Adrenal gland (tissue), 12 donors: ENCODE data around the gene SEC22C. TPM values are rescaled to one million over a fixed set of nuclear protein-coding genes. Genes with fewer than 3 reads are reported as not detected.

Experiments used
- DNase-seq, 7 donors: peaks; one replicate each; pipeline ENCODE4 v3.0.0-alpha.2; 2019 to 2020
- H3K27ac ChIP-seq, 5 donors: fragments of 200-600 bp; sonication (generic) in 4 of 5; 1 replicate in 3 of 5; 2 replicates in 2 of 5; pipeline versions ENCODE4 v1.5.1 to v1.8.0; 2016 to 2020; ENCODE audit warnings: mild to moderate bottlenecking in 1 of 5
- H3K27me3 ChIP-seq: fragments of 200-600 bp; 2 replicates; pipeline ENCODE4 v1.8.0; 2021
- H3K36me3 ChIP-seq, 2 donors: fragments of 200-600 bp; replicated peaks in 1 of 2; 1 replicate in 1 of 2; 2 replicates in 1 of 2; pipeline versions ENCODE4 v1.5.1 to v1.8.0; 2018 to 2022
- H3K4me1 ChIP-seq, 2 donors: fragments of 200-600 bp; replicated peaks in 1 of 2; 1 replicate in 1 of 2; 2 replicates in 1 of 2; pipeline versions ENCODE4 v1.5.1 to v1.8.0; 2018 to 2021
- H3K4me3 ChIP-seq, 4 donors: fragments of 200-600 bp; sonication (generic) in 3 of 4; one replicate each; pipeline ENCODE4 v1.5.1; 2016 to 2018
- H3K9me3 ChIP-seq, 3 donors: fragments of 200-600 bp; sonication (generic) in 1 of 3; replicated peaks in 1 of 3; 1 replicate in 2 of 3; 2 replicates in 1 of 3; pipeline versions ENCODE4 v1.5.1 to v1.8.0; 2016 to 2021
- POLR2A ChIP-seq, 2 donors: fragments of 450-650 bp; IDR thresholded peaks; one replicate each; pipeline ENCODE4 v1.6.1; 2017; ENCODE audit warnings: antibody characterized with exemption in 2 of 2, mild to moderate bottlenecking in 2 of 2, moderate library complexity in 1 of 2
- WGBS, 4 donors: extraction: QIAGEN DNeasy Blood & Tissue Kit in 2 of 4; methylation state at CpG; one replicate each; pipeline versions ENCODE4 v1.1.5 to v1.1.7; 2013 to 2017; 5-methylcytosine and 5-hydroxymethylcytosine counted together
- intact Hi-C, 2 donors: fragments of 100-400 bp; cut with DNase I; formaldehyde crosslinking; loops; one replicate each; pipeline versions ENCODE4 v1.14.1 to v1.15.0; 2022 to 2023
- polyA plus RNA-seq, 3 donors: library from polyadenylated mRNA; stranded (reverse); fragments of 200-250 nt in 2 of 3; fragments of 350-450 nt in 1 of 3; fragmentation: Illumina TruSeq in 1 of 3; extraction: RNeasy Lipid Tissue Mini Kit (QIAGEN cat#74804) in 1 of 3; gene quantifications; one replicate each; pipeline ENCODE4 v1.2.3, GENCODE V29; 2013 to 2014
- total RNA-seq, 9 donors: library from RNA; depleted of rRNA in 4 of 9; stranded (reverse); fragments of >200 nt in 4 of 9; fragments of 120-200 nt in 1 of 9; fragmentation: NEBNext Ultra II Directional in 1 of 9; extraction: Animal tissue kit (Norgen Biotek cat#: 25700) in 1 of 9; gene quantifications; one replicate each; pipeline versions ENCODE4 v1.1.0 to v1.2.4, GENCODE V29; 2013 to 2023
- TF ChIP-seq, protein P1 (sequence below), 6 experiments: fragments of 450-650 bp in 4 of 6; fragments of 200-600 bp in 2 of 6; sonication (generic) in 1 of 6; IDR thresholded peaks; 1 replicate in 5 of 6; 2 replicates in 1 of 6; pipeline versions ENCODE4 v1.5.1 to v1.8.0; 2016 to 2021; ENCODE audit warnings: antibody characterized with exemption in 6 of 6, mild to moderate bottlenecking in 2 of 6, moderate library complexity in 1 of 6
- donor health status: healthy with polysubstance abuse.
- donor health status: Bipolar disorder and iron deficiency.
- donor health status: DM: yes; HTN: yes; CAD: no.
- donor health status: DM: no; HTN: no; CAD: no.
- donor health status: DM: no; HTN: no; CAD: no.
- donor health status: DM: yes; HTN: yes; CAD: no.

The SEC22C gene
- total and polyA plus RNA-seq, 12 donors = 13.7 to 65.7 (median 41.8) TPM

DNA sequence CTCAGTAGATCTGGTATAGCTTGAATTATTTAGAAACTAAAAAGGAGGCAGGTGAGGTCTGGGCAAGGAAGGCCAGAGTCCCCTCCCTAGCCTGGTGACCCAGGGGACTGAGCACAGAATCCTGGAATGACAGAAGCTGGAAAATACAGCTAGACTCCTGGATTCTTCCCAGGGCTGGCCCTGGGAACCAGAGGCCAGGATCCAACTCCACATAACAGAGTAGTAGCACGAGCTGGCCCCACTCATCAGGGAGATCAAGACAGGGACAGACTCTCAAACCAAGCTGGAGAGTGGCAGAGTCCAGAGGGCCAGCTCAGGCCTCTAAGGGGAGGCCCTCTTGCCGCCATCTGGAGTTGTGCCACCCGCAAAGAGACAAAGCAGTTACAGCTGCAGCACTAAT lies 68.6 kb downstream of the SEC22C start:
- H3K4me1 ChIP-seq = no peaks in the 10 kb centered on the region
- H3K27ac ChIP-seq = no peak overlapping the region
- H3K27me3 ChIP-seq = no peaks in the 10 kb centered on the region
- no peaks in the 10 kb centered on the region for H3K36me3 ChIP-seq
- 94 to 100% (median 97%) methylated on average over 1 to 3 of the region's 3 CpGs for WGBS, 4 donors
- TF ChIP-seq, protein P1, sequence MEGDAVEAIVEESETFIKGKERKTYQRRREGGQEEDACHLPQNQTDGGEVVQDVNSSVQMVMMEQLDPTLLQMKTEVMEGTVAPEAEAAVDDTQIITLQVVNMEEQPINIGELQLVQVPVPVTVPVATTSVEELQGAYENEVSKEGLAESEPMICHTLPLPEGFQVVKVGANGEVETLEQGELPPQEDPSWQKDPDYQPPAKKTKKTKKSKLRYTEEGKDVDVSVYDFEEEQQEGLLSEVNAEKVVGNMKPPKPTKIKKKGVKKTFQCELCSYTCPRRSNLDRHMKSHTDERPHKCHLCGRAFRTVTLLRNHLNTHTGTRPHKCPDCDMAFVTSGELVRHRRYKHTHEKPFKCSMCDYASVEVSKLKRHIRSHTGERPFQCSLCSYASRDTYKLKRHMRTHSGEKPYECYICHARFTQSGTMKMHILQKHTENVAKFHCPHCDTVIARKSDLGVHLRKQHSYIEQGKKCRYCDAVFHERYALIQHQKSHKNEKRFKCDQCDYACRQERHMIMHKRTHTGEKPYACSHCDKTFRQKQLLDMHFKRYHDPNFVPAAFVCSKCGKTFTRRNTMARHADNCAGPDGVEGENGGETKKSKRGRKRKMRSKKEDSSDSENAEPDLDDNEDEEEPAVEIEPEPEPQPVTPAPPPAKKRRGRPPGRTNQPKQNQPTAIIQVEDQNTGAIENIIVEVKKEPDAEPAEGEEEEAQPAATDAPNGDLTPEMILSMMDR (IDR thresholded peaks at IDR 0.05) = no peak
- TF ChIP-seq POLR2A (IDR thresholded peaks at IDR 0.05) = no peak
- no peaks in the 10 kb centered on the region for H3K9me3 ChIP-seq
- no peak overlapping the region for H3K4me3 ChIP-seq
- DNase-seq = no peak
- intact Hi-C loops = no loop called here

DNA sequence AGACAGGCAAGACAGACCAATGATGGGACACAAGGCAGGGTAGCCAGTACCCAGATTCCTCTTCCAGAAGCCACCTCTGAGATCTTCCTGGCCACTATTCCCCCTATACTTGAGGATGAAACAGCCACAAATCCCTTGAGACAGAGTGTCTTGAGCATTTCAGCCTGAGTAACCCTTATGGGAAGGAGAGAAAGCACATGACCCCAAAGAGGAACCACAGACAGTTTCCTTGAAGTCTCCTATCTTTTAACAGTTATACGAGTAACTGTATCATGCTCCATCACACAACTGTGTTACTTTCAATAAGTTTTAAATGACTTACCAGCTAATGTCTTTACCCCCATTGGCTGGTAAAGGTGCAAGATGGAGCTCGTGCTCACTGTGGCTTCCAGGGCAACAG lies 70.0 kb downstream of the SEC22C start:
- H3K27ac ChIP-seq = no peak overlapping the region
- no peaks in the 10 kb centered on the region for H3K36me3 ChIP-seq
- intact Hi-C loops = no loop called here
- WGBS, 4 donors = 69 to 85% (median 78%) methylated on average over 2 of the region's 2 CpGs
- H3K4me3 ChIP-seq = no peak overlapping the region
- H3K27me3 ChIP-seq = no peaks in the 10 kb centered on the region
- TF ChIP-seq, protein P1 (IDR thresholded peaks at IDR 0.05) = no peak
- no peak for TF ChIP-seq POLR2A (IDR thresholded peaks at IDR 0.05)
- H3K4me1 ChIP-seq = no peaks in the 10 kb centered on the region
- no peak for DNase-seq
- H3K9me3 ChIP-seq = no peaks in the 10 kb centered on the region

DNA sequence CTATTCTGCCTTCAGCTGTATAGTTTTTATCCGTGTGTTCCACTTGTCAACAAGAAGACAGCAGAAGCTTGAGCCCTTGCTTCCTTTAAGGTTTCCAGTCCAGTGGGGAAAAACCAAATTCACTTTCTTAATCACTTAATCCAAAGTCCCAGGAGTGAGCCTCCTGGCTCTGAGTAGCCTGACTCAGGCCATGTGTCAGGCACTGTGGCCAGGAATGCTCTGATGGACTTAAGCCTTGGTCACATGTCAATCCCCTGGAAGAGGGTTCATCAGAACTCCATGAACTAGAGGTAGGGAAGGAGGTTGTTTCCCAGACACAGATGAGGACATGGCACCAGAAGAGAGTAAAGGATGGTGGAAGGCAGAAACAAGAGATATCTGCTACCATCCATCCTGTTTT lies 70.6 kb downstream of the SEC22C start:
- TF ChIP-seq, protein P1 (IDR thresholded peaks at IDR 0.05) = no peak
- no peak for TF ChIP-seq POLR2A (IDR thresholded peaks at IDR 0.05)
- Histone ChIP-seq H3K4me3 (no peak overlapping the region), H3K4me1 (no peaks in the 10 kb centered on the region), H3K36me3 (no peaks in the 10 kb centered on the region), H3K27ac (no peak overlapping the region), H3K9me3 (no peaks in the 10 kb centered on the region), H3K27me3 (no peaks in the 10 kb centered on the region)
- WGBS, 4 donors = 73 to 90% (median 79%) methylated on average over 1 of the region's 1 CpG
- no peak for DNase-seq
- intact Hi-C loops = no loop called here

DNA sequence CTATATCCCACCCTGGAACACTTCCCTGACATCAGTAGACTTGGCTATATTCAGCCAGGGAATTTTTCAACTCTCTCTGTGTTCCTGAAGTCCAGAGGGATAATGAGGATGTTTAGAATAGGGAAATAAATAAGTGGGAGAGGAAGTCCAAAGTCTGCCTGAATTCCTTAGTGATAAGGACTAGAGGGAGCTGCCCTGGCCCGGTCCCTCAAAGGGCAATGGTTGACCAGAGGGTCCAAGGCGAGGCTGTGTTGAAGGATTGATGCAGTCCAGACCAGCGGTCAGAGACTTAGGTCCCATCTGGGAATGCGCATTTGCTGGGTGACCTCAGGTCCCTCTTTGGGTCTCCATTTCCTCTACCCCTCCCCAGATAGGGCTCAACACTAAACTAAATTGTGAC lies 71.4 kb downstream of the SEC22C start:
- Histone ChIP-seq H3K27me3 (no peaks in the 10 kb centered on the region), H3K36me3 (no peaks in the 10 kb centered on the region), H3K9me3 (no peaks in the 10 kb centered on the region), H3K4me3 (no peak overlapping the region), H3K27ac (no peak overlapping the region), H3K4me1 (no peaks in the 10 kb centered on the region)
- TF ChIP-seq, protein P1 (IDR thresholded peaks at IDR 0.05) = no peak
- TF ChIP-seq POLR2A (IDR thresholded peaks at IDR 0.05) = no peak
- DNase-seq = no peak
- intact Hi-C loops = no loop called here
- 69 to 86% (median 77%) methylated on average over 4 of the region's 4 CpGs for WGBS, 4 donors
